Stromal cell of bone marrow (primary cell): ENCODE results near the gene PDK1.
"Not testable (repeated sequence)": the region's sequence is repeated elsewhere in the genome, so short reads cannot be mapped to it uniquely, and the experiment has no call there.

Source experiments
- DNase-seq: peaks from one replicate; pipeline ENCODE4 v3.0.0-alpha.2; 2012; ENCODE audit warnings: low read depth

PDK1 gene

GRCh38 chr2:172555522-172556283, at the start of gene PDK1:
TSS of gene PDK1 (plus strand) at chr2:172556090. CDS start at chr2:172556151, 61 bp downstream.
- DNase-seq: peak; percentile 80

- no peak for DNase-seq
Measured at GRCh38 chr2:172507199-172507598, 48.7 kb upstream of the PDK1 start.

GRCh38 chr2:172510088-172510487, 45.8 kb upstream of the PDK1 start:
- no peak for DNase-seq

- DNase-seq: no peak
Measured at GRCh38 chr2:172510548-172510947, 45.3 kb upstream of the PDK1 start.

- no peak for DNase-seq
Measured at GRCh38 chr2:172512810-172513523, 42.9 kb upstream of the PDK1 start.

GRCh38 chr2:172513524-172513900, 42.4 kb upstream of the PDK1 start:
- no peak for DNase-seq

GRCh38 chr2:172513935-172514586, 41.8 kb upstream of the PDK1 start:
- DNase-seq: no peak

- DNase-seq: peak; percentile 83
Measured at GRCh38 chr2:172516299-172516698, 39.6 kb upstream of the PDK1 start.

- DNase-seq: no peak
Measured at GRCh38 chr2:172518995-172519394, 36.9 kb upstream of the PDK1 start.

- no peak for DNase-seq
Measured at GRCh38 chr2:172525601-172526000, 30.3 kb upstream of the PDK1 start.

GRCh38 chr2:172531309-172531708, 24.6 kb upstream of the PDK1 start:
- DNase-seq: no peak

- DNase-seq: not testable (repeated sequence)
Measured at GRCh38 chr2:172532461-172532860, 23.4 kb upstream of the PDK1 start.

GRCh38 chr2:172533687-172534086, 22.2 kb upstream of the PDK1 start:
- no peak for DNase-seq

GRCh38 chr2:172535119-172535518, 20.8 kb upstream of the PDK1 start:
- DNase-seq: no peak

- not testable (repeated sequence) for DNase-seq
Measured at GRCh38 chr2:172537851-172538250, 18.0 kb upstream of the PDK1 start.

- no peak for DNase-seq
Measured at GRCh38 chr2:172539767-172540166, 16.1 kb upstream of the PDK1 start.

- DNase-seq: no peak
Measured at GRCh38 chr2:172540421-172540820, 15.5 kb upstream of the PDK1 start.

GRCh38 chr2:172545408-172546075, 10.3 kb upstream of the PDK1 start:
- DNase-seq: peak; percentile 10

- no peak for DNase-seq
Measured at GRCh38 chr2:172549131-172549530, 6.8 kb upstream of the PDK1 start.

GRCh38 chr2:172549802-172550201, 6.1 kb upstream of the PDK1 start:
- DNase-seq: not testable (repeated sequence)

- no peak for DNase-seq
Measured at GRCh38 chr2:172550419-172550818, 5.5 kb upstream of the PDK1 start.

GRCh38 chr2:172551271-172551670, 4.6 kb upstream of the PDK1 start:
- DNase-seq: no peak
